D721Med (cell line): ENCODE data around the gene ZFYVE28.

Source experiments
- DNase-seq: peaks from one replicate; pipeline ENCODE4 v3.0.0; 2011; ENCODE audit warnings: low spot score; ENCODE audit not compliant: insufficient read length
- FAIRE-seq: peaks from 2 replicates; lab custom pipeline; 2011; peaks lifted over from hg19 to GRCh38; lab: Jason Lieb, UNC
- CTCF ChIP-seq: IDR thresholded peaks from 2 replicates; pipeline ENCODE4 v1.5.1; 2012; ENCODE audit warnings: mild to moderate bottlenecking, control low read depth; ENCODE audit not compliant: insufficient read depth; ENCODE audit errors: missing control alignments

The ZFYVE28 gene

GRCh38 chr4:2254665-2255500, 163.6 kb downstream of the ZFYVE28 start:
- FAIRE-seq (no peak), DNase-seq (peak; percentile 5)
- TF ChIP-seq CTCF: no peak

- DNase-seq (peak; percentile 10), FAIRE-seq (no peak)
- no peak for TF ChIP-seq CTCF
Measured at GRCh38 chr4:2253160-2254084, 165.0 kb downstream of the ZFYVE28 start.

GRCh38 chr4:2252530-2253091, 165.8 kb downstream of the ZFYVE28 start:
- no peak for FAIRE-seq

GRCh38 chr4:2251795-2252529, 166.5 kb downstream of the ZFYVE28 start:
- DNase-seq (peak; percentile 11), FAIRE-seq (no peak)
- TF ChIP-seq CTCF: no peak

More at GRCh38 chr4:2252530-2253091, 165.8 kb downstream of the ZFYVE28 start:
- no peak for TF ChIP-seq CTCF
- DNase-seq: no peak

- peak; percentile 15 for DNase-seq
- FAIRE-seq: no peak
Measured at GRCh38 chr4:2251073-2251794, 167.2 kb downstream of the ZFYVE28 start.

More at GRCh38 chr4:2251073-2251794, 167.2 kb downstream of the ZFYVE28 start:
- TF ChIP-seq CTCF: no peak
